HCT116 (cell line): ENCODE measurements around the gene GDF10. TPM values are rescaled to one million over a fixed set of nuclear protein-coding genes. Genes with fewer than 3 reads are reported as not detected.

ENCODE experiments used
- ATAC-seq: fragments of 200-7000 bp; cut with Tn5 transposase; 2 replicates; pipeline ENCODE4 v1.9.1; 2020; ENCODE audit warnings: mild to moderate bottlenecking, moderate library complexity
- BruUV-seq: library from RNA; stranded (reverse); fragments of 400-500 nt; replicated peaks from 2 replicates; lab custom pipeline; 2021; lab: Mats Ljungman, UMichigan
- CTCF ChIA-PET: fragments of 300-600 bp; sonication (Branson Sonifier 250); formaldehyde crosslinking; loops from one replicate; lab custom pipeline; 2021; ENCODE audit warnings: antibody characterized with exemption; lab: Charles Lee
- POLR2A ChIA-PET: fragments of 300-600, 350-600 bp; sonication (Branson Sonifier 250); formaldehyde crosslinking; loops from one replicate; lab custom pipeline; 2021; ENCODE audit warnings: antibody characterized with exemption; lab: Charles Lee
- RAD21 ChIA-PET, 2 experiments: fragments of 300-600 bp; sonication (Branson Sonifier 250); formaldehyde crosslinking; loops; one replicate each; lab custom pipeline; 2023; ENCODE audit warnings: low total read pairs in 2 of 2; ENCODE audit not compliant: uncharacterized antibody in 2 of 2, unreplicated experiment in 2 of 2, low non-redundant PET in 1 of 2; lab: Charles Lee
- DNase-seq: peaks from one replicate; pipeline ENCODE4 v3.0.0-alpha.2; 2010; ENCODE audit warnings: low read depth, low spot score
- H2AFZ ChIP-seq: fragments of 200-600 bp; shearing (Covaris generic), sonication (generic); 2 replicates; pipeline ENCODE4 v1.6.1; 2017; ENCODE audit warnings: low read depth, mixed run types, mixed read lengths, antibody characterized with exemption, low read length; ENCODE audit not compliant: poor library complexity, severe bottlenecking
- H3K27ac ChIP-seq: 2 replicates; pipeline ENCODE4 v1.5.1; 2012; ENCODE audit warnings: low read depth, low read length
- H3K27me3 ChIP-seq: fragments of 200-600 bp; sonication (generic); 2 replicates; pipeline ENCODE4 v1.6.1; 2016; ENCODE audit warnings: mixed run types, low read length, mixed read lengths; ENCODE audit not compliant: insufficient read depth
- H3K36me3 ChIP-seq, 2 experiments: fragments of 200-500 bp in 1 of 2; fragments of 200-600 bp in 1 of 2; sonication (Bioruptor generic) in 1 of 2; sonication (generic) in 1 of 2; 2 replicates each; pipeline versions ENCODE4 v1.5.1 to v1.6.1; 2014 to 2016; ENCODE audit warnings: low read length in 2 of 2, inconsistent platforms in 1 of 2, mixed read lengths in 1 of 2, mixed run types in 1 of 2; ENCODE audit not compliant: insufficient read depth in 2 of 2, control insufficient read depth in 1 of 2
- H3K4me1 ChIP-seq, 2 experiments: fragments of 200-600 bp in 1 of 2; sonication (generic) in 1 of 2; 2 replicates each; pipeline versions ENCODE4 v1.5.1 to v1.6.1; 2012 to 2017; ENCODE audit warnings: low read length in 2 of 2, inconsistent platforms in 1 of 2, mild to moderate bottlenecking in 1 of 2, mixed read lengths in 1 of 2, mixed run types in 1 of 2, moderate library complexity in 1 of 2; ENCODE audit not compliant: insufficient read depth in 2 of 2, control insufficient read depth in 1 of 2
- H3K4me2 ChIP-seq: fragments of 200-600 bp; sonication (generic); 2 replicates; pipeline ENCODE4 v1.6.1; 2017; ENCODE audit warnings: mixed run types, low read length, mixed read lengths
- H3K4me3 ChIP-seq, 2 experiments: fragments of 200-600 bp in 1 of 2; sonication (generic) in 1 of 2; replicated peaks in 1 of 2; 2 replicates each; pipeline ENCODE4 v1.5.1; 2011 to 2016; ENCODE audit warnings: low read length in 2 of 2, control low read depth in 1 of 2, low read depth in 1 of 2, mild to moderate bottlenecking in 1 of 2, mixed read lengths in 1 of 2, mixed run types in 1 of 2
- H3K79me2 ChIP-seq: fragments of 200-600 bp; sonication (generic); 2 replicates; pipeline ENCODE4 v1.6.1; 2017; ENCODE audit warnings: mild to moderate bottlenecking, mixed run types, low read length, moderate library complexity, mixed read lengths; ENCODE audit not compliant: insufficient read depth
- H3K9ac ChIP-seq: fragments of 200-600 bp; sonication (generic); 2 replicates; pipeline ENCODE4 v1.6.1; 2016; ENCODE audit warnings: low read length, mixed read lengths
- H3K9me2 ChIP-seq: fragments of 200-600 bp; sonication (generic), shearing (Covaris generic); 2 replicates; pipeline ENCODE4 v1.6.1; 2017; ENCODE audit warnings: mixed run types, mild to moderate bottlenecking, moderate library complexity; ENCODE audit not compliant: insufficient read depth
- H3K9me3 ChIP-seq, 2 experiments: fragments of 200-500 bp in 1 of 2; fragments of 200-600 bp in 1 of 2; sonication (Bioruptor generic) in 1 of 2; sonication (generic) in 1 of 2; 2 replicates each; pipeline ENCODE4 v1.6.1; 2014 to 2017; ENCODE audit warnings: low read length in 2 of 2, mixed read lengths in 2 of 2, inconsistent platforms in 1 of 2, low read depth in 1 of 2, mild to moderate bottlenecking in 1 of 2, mixed run types in 1 of 2, moderate library complexity in 1 of 2; ENCODE audit not compliant: control insufficient read depth in 1 of 2, insufficient read depth in 1 of 2
- H4K20me1 ChIP-seq: fragments of 200-600 bp; sonication (generic), shearing (Covaris generic); 2 replicates; pipeline ENCODE4 v1.6.1; 2017; ENCODE audit warnings: mixed run types, mild to moderate bottlenecking, moderate library complexity; ENCODE audit not compliant: insufficient read depth
- CEBPB ChIP-seq: IDR thresholded peaks from 2 replicates; pipeline ENCODE4 v1.6.1; 2012; ENCODE audit warnings: low read depth
- RAD21 ChIP-seq: IDR thresholded peaks from 2 replicates; pipeline ENCODE4 v1.6.1; 2012; ENCODE audit warnings: low read depth, mild to moderate bottlenecking
- ZFX ChIP-seq: fragments of 450-650 bp; IDR thresholded peaks from 2 replicates; pipeline ENCODE4 v1.6.1; 2017
- ZNF274 ChIP-seq: fragments of 200-500 bp; sonication (Bioruptor generic); IDR thresholded peaks from 2 replicates; pipeline ENCODE4 v1.6.1; 2014; ENCODE audit warnings: mild to moderate bottlenecking, low read depth, low read length, inconsistent platforms
- intact Hi-C: fragments of 100-400 bp; cut with micrococcal nuclease; formaldehyde crosslinking; loops from 2 replicates; pipeline ENCODE4 v1.10.0; 2022
- total RNA-seq: library from RNA; stranded (reverse); gene quantifications from one replicate; pipeline ENCODE4 v1.2.1, GENCODE V29; 2021; ENCODE audit not compliant: unreplicated experiment
- TF ChIP-seq, protein P1 (sequence below): IDR thresholded peaks from 2 replicates; pipeline ENCODE4 v1.6.1; 2012
- TF ChIP-seq, protein P2 (sequence below): IDR thresholded peaks from 2 replicates; pipeline ENCODE4 v1.6.1; 2012; ENCODE audit warnings: low read depth

The GDF10 gene
- total RNA-seq, 1 experiment from 2014 or later = not detected

GRCh38 chr10:47318706-47319105, 18.7 kb downstream of the GDF10 start (continued):
- TF ChIP-seq, protein P1, sequence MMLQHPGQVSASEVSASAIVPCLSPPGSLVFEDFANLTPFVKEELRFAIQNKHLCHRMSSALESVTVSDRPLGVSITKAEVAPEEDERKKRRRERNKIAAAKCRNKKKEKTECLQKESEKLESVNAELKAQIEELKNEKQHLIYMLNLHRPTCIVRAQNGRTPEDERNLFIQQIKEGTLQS = no peak
- TF ChIP-seq ZNF274 (no peak), ZFX (no peak)

GRCh38 chr10:47319784-47320183, 19.8 kb downstream of the GDF10 start:
- no peak for TF ChIP-seq ZNF274
- TF ChIP-seq, protein P2, sequence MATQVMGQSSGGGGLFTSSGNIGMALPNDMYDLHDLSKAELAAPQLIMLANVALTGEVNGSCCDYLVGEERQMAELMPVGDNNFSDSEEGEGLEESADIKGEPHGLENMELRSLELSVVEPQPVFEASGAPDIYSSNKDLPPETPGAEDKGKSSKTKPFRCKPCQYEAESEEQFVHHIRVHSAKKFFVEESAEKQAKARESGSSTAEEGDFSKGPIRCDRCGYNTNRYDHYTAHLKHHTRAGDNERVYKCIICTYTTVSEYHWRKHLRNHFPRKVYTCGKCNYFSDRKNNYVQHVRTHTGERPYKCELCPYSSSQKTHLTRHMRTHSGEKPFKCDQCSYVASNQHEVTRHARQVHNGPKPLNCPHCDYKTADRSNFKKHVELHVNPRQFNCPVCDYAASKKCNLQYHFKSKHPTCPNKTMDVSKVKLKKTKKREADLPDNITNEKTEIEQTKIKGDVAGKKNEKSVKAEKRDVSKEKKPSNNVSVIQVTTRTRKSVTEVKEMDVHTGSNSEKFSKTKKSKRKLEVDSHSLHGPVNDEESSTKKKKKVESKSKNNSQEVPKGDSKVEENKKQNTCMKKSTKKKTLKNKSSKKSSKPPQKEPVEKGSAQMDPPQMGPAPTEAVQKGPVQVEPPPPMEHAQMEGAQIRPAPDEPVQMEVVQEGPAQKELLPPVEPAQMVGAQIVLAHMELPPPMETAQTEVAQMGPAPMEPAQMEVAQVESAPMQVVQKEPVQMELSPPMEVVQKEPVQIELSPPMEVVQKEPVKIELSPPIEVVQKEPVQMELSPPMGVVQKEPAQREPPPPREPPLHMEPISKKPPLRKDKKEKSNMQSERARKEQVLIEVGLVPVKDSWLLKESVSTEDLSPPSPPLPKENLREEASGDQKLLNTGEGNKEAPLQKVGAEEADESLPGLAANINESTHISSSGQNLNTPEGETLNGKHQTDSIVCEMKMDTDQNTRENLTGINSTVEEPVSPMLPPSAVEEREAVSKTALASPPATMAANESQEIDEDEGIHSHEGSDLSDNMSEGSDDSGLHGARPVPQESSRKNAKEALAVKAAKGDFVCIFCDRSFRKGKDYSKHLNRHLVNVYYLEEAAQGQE = no peak
- TF ChIP-seq RAD21 = no peak
- TF ChIP-seq CEBPB = no peak
- ChIA-PET POLR2A (no interaction called here), CTCF (no interaction called here), RAD21 (no interaction called here)
- Histone ChIP-seq H2AFZ (no peak overlapping the region), H3K4me1 (0 out of 4 replicates have a peak, but pooled peaks cover 0 to 5% of the 10 kb centered on the region in 2 experiments), H3K4me3 (no peak overlapping the region), H3K27ac (no peak overlapping the region), H3K4me2 (no peak overlapping the region), H3K9ac (no peak overlapping the region), H3K36me3 (no peaks in the 10 kb centered on the region), H3K9me3 (no peaks in the 10 kb centered on the region), H3K79me2 (no peaks in the 10 kb centered on the region), H3K27me3 (no peaks in the 10 kb centered on the region), H4K20me1 (no peaks in the 10 kb centered on the region), H3K9me2 (no peaks in the 10 kb centered on the region)
- no peak for ATAC-seq
- no peak for DNase-seq
- BruUV-seq = no TSS peak
- intact Hi-C loops = no loop called here
